Measurements from ENCODE around the gene DPF3. TPM values are rescaled to one million over a fixed set of nuclear protein-coding genes. Genes with fewer than 3 reads are reported as not detected.

The DPF3 gene
- total RNA-seq, 1 experiment from 2014 or later = 1.9 TPM

DNA sequence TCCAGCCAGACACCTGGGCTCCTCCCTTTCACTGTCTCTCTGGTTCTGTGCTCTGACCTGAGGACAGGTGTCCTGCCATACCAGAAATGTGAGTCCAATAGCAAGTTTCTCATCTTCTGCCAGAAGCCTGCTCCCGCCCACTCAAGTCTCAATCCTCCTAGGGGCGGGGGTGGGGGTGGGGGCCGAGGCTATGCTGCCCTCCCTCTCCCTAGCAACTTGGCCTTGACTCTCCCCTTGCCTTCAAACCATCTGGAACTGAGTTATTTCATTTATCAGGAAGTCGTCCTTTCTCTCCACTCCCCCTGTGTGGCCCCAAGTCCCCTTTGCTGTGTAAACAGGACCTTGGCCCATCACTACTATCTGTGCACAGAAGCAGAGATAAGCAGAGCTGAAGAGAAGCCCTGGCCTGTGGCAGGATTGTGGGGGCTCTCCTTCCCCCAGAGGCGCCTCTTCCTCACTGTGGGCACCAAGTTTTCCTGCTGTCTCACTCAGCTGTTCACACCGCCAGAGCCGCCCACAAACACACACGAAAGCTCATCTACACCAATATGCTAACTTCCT lies 117.1 kb downstream of the DPF3 start:
- ChIA-PET CTCF (no interaction called here), POLR2A (interaction anchor here (0.7 kb wide), 1 partner anchor 1239 kb away, joined by 3 read pairs; no protein-coding TSS in a partner anchor)
- H3K27ac Mint-ChIP-seq (ENCODE audit: low read depth, unreplicated experiment) = no peak overlapping the region
- peaks cover 7% of the 10 kb centered on the region for H3K9me3 Mint-ChIP-seq (ENCODE audit: unreplicated experiment)
- BruUV-seq (replicated peaks) = no TSS peak
- H3K27me3 Mint-ChIP-seq (ENCODE audit: insufficient read depth, unreplicated experiment) = no peaks in the 10 kb centered on the region
- TF ChIP-seq, protein P1, sequence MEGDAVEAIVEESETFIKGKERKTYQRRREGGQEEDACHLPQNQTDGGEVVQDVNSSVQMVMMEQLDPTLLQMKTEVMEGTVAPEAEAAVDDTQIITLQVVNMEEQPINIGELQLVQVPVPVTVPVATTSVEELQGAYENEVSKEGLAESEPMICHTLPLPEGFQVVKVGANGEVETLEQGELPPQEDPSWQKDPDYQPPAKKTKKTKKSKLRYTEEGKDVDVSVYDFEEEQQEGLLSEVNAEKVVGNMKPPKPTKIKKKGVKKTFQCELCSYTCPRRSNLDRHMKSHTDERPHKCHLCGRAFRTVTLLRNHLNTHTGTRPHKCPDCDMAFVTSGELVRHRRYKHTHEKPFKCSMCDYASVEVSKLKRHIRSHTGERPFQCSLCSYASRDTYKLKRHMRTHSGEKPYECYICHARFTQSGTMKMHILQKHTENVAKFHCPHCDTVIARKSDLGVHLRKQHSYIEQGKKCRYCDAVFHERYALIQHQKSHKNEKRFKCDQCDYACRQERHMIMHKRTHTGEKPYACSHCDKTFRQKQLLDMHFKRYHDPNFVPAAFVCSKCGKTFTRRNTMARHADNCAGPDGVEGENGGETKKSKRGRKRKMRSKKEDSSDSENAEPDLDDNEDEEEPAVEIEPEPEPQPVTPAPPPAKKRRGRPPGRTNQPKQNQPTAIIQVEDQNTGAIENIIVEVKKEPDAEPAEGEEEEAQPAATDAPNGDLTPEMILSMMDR (IDR thresholded peaks at IDR 0.05; ENCODE audit: unreplicated experiment) = no peak
- H3K36me3 Mint-ChIP-seq (ENCODE audit: insufficient read depth, unreplicated experiment) = no peaks in the 10 kb centered on the region
- H3K4me1 Mint-ChIP-seq (ENCODE audit: insufficient read depth, unreplicated experiment) = peaks cover 11% of the 10 kb centered on the region
- intact Hi-C loops (cut with micrococcal nuclease) = no loop called here
- DNase-seq (ENCODE audit: unreplicated experiment) = no peak
- no peak overlapping the region for H3K4me3 Mint-ChIP-seq (ENCODE audit: unreplicated experiment)

DNA sequence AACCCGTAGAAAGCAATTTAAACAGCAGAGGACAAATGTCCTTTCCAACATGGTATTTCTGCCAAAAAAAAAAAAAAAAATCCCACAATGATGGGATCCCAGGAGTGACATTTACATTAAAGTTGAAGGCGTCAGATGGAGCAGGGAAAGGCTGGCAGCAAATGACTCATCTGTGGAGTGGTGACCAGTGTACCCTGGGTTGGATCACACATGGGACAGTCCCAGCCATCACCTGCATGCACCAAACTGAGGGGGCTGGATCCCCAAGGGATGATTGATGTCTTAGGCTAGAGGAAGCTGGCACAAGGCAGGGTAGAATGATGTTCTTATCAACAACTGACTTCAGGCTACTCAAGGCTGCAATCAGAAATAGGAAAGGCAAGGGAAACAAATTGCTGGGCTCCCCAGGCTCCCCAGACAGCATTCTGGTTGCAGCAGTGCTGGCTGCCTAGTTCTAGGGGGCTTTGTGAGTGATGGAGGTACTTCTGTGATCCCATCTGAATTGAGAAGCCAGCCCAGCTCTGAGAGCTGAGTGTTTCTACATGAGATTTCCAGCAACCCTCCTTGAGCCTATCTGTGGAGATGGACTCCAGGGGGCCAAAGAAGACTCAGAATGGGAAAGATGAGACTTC lies 117.9 kb downstream of the DPF3 start:
- CTCF ChIA-PET = interaction anchor here (0.6 kb wide), 1 partner anchor 166 kb away, joined by 3 read pairs; no protein-coding TSS in a partner anchor
- TF ChIP-seq, protein P1 (IDR thresholded peaks at IDR 0.05; ENCODE audit: unreplicated experiment) = no peak
- peaks cover 4% of the 10 kb centered on the region for H3K4me1 Mint-ChIP-seq (ENCODE audit: insufficient read depth, unreplicated experiment)
- no peaks in the 10 kb centered on the region for H3K36me3 Mint-ChIP-seq (ENCODE audit: insufficient read depth, unreplicated experiment)
- POLR2A ChIA-PET = no interaction called here
- no peak overlapping the region for H3K27ac Mint-ChIP-seq (ENCODE audit: low read depth, unreplicated experiment)
- H3K27me3 Mint-ChIP-seq (ENCODE audit: insufficient read depth, unreplicated experiment) = no peaks in the 10 kb centered on the region
- intact Hi-C loops (cut with micrococcal nuclease) = no loop called here
- DNase-seq (ENCODE audit: unreplicated experiment) = no peak
- H3K9me3 Mint-ChIP-seq (ENCODE audit: unreplicated experiment) = peaks cover 7% of the 10 kb centered on the region
- no peak overlapping the region for H3K4me3 Mint-ChIP-seq (ENCODE audit: unreplicated experiment)
- no TSS peak for BruUV-seq (replicated peaks)

DNA sequence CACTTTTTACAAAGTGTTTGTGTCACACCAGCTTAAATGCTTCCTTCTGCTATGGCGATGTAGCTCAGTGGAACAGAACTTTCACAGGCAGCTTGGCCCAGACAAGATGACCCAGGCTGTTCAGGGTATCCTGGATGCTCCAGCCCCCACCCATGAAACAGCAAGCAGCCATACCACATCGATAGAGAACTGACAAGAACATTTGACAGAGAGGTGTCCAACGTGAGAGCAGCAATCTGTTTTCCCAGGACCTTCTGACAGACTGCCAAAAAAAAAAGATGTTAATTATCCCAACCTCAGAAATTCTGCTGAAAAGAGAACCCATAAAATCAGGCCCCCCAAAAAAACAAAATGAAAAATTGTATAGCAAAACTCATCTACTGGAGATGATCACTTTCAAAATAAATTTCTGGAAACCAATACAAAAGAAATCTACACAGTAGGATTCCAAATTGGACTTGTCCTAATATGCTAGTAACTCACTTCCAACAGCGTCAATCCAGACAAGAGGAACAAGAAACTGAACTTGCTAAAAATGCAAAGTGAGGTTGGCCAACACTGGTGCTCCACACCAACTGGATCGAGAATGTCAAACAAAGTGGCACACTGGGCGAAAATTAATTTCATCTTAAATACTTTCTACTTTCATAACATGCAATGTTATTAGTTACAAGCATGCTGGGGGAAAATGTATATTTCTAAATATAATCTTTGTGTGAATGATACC lies 118.8 kb downstream of the DPF3 start:
- Mint-ChIP-seq H3K27ac (ENCODE audit: low read depth, unreplicated experiment) (no peak overlapping the region), H3K4me1 (ENCODE audit: insufficient read depth, unreplicated experiment) (peaks cover 4% of the 10 kb centered on the region), H3K36me3 (ENCODE audit: insufficient read depth, unreplicated experiment) (no peaks in the 10 kb centered on the region), H3K27me3 (ENCODE audit: insufficient read depth, unreplicated experiment) (no peaks in the 10 kb centered on the region), H3K4me3 (ENCODE audit: unreplicated experiment) (no peak overlapping the region), H3K9me3 (ENCODE audit: unreplicated experiment) (peaks cover 7% of the 10 kb centered on the region)
- CTCF ChIA-PET = interaction anchor here (0.5 to 1.0 kb wide), 2 partner anchors 261 to 1513 kb away, joined by 3 read pairs; no protein-coding TSS in a partner anchor
- POLR2A ChIA-PET = no interaction called here
- no TSS peak for BruUV-seq (replicated peaks)
- TF ChIP-seq, protein P1 (IDR thresholded peaks at IDR 0.05; ENCODE audit: unreplicated experiment) = no peak
- intact Hi-C loops (cut with micrococcal nuclease) = no loop called here
- no peak for DNase-seq (ENCODE audit: unreplicated experiment)

DNA sequence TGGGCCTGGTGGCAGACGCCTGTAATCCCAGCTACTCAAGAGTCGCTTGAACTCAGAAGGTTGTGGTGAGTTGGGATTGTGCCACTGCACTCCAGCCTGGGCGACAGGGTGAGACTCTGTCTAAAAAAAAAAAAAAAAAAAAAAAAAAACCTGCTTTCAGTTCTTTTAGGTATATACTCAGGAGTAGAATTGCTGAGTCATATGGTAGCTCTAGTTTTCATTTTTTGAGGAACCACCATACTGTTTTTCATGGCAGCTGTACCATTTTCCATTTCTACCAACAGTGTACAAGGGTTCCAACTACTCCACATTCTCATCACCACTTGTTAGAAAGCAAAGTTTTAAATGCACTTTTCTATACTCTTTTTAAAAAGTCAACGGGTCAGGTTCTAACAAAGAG lies 119.8 kb downstream of the DPF3 start:
- H3K27ac Mint-ChIP-seq (ENCODE audit: low read depth, unreplicated experiment) = no peak overlapping the region
- H3K27me3 Mint-ChIP-seq (ENCODE audit: insufficient read depth, unreplicated experiment) = no peaks in the 10 kb centered on the region
- no TSS peak for BruUV-seq (replicated peaks)
- H3K4me1 Mint-ChIP-seq (ENCODE audit: insufficient read depth, unreplicated experiment) = peaks cover 4% of the 10 kb centered on the region
- ChIA-PET CTCF (interaction anchor here (0.6 to 1.0 kb wide), 2 partner anchors 260 to 521 kb away, joined by 3 read pairs; no protein-coding TSS in a partner anchor), POLR2A (interaction anchor here (0.6 kb wide), 2 partner anchors 232 to 1989 kb away, joined by 3 read pairs; no protein-coding TSS in a partner anchor)
- no peaks in the 10 kb centered on the region for H3K36me3 Mint-ChIP-seq (ENCODE audit: insufficient read depth, unreplicated experiment)
- TF ChIP-seq, protein P1 (IDR thresholded peaks at IDR 0.05; ENCODE audit: unreplicated experiment) = no peak
- peaks cover 7% of the 10 kb centered on the region for H3K9me3 Mint-ChIP-seq (ENCODE audit: unreplicated experiment)
- no peak for DNase-seq (ENCODE audit: unreplicated experiment)
- intact Hi-C loops (cut with micrococcal nuclease) = no loop called here
- H3K4me3 Mint-ChIP-seq (ENCODE audit: unreplicated experiment) = no peak overlapping the region
